PC-3 (cell line): ENCODE measurements around the gene HHAT. TPM values are rescaled to one million over a fixed set of nuclear protein-coding genes. Genes with fewer than 3 reads are reported as not detected.
A peak's percentile ranks its signal among the peaks of the same experiment; 100 is the strongest.

ENCODE experiments used
- ATAC-seq: fragments of 200-7000 bp; cut with Tn5 transposase; 2 replicates; pipeline ENCODE4 v1.9.1; 2020; ENCODE audit warnings: mild to moderate bottlenecking, moderate library complexity
- BruUV-seq: library from RNA; stranded (reverse); fragments of 400-500 nt; replicated peaks from 2 replicates; lab custom pipeline; 2021; lab: Mats Ljungman, UMichigan
- CTCF ChIA-PET: fragments of 300-600 bp; sonication (Branson Sonifier 250); formaldehyde crosslinking; loops from one replicate; lab custom pipeline; 2022; ENCODE audit warnings: antibody characterized with exemption; lab: Charles Lee
- POLR2A ChIA-PET: fragments of 300-600 bp; sonication (Branson Sonifier 250); formaldehyde crosslinking; loops from one replicate; lab custom pipeline; 2022; ENCODE audit warnings: antibody characterized with exemption; ENCODE audit not compliant: unreplicated experiment; lab: Charles Lee
- DNase-seq: peaks from one replicate; pipeline ENCODE4 v3.0.0-alpha.2; 2015
- H2AFZ ChIP-seq: fragments of 300-600 bp; sonication (generic); 2 replicates; pipeline ENCODE4 v1.6.0; 2016; ENCODE audit warnings: antibody characterized with exemption, low read length
- H3F3A ChIP-seq: fragments of 300-600 bp; sonication (generic); one replicate; pipeline ENCODE4 v1.6.0; 2017; ENCODE audit warnings: antibody characterized with exemption, low read length, control low read depth, mild to moderate bottlenecking; ENCODE audit not compliant: unreplicated experiment
- H3K27ac ChIP-seq: fragments of 300-600 bp; sonication (generic); 2 replicates; pipeline ENCODE4 v1.5.1; 2016; ENCODE audit warnings: mild to moderate bottlenecking, low read length
- H3K27me3 ChIP-seq: fragments of 300-600 bp; sonication (generic); 2 replicates; pipeline ENCODE4 v1.6.1; 2016; ENCODE audit warnings: low read length, mixed read lengths
- H3K36me3 ChIP-seq: fragments of 300-600 bp; sonication (generic); 2 replicates; pipeline ENCODE4 v1.6.1; 2016; ENCODE audit warnings: low read depth, mixed run types, low read length, mixed read lengths
- H3K4me1 ChIP-seq: fragments of 300-600 bp; sonication (generic); 2 replicates; pipeline ENCODE4 v1.5.1; 2016; ENCODE audit warnings: low read length; ENCODE audit not compliant: insufficient read depth
- H3K4me2 ChIP-seq: fragments of 300-600 bp; sonication (generic); 2 replicates; pipeline ENCODE4 v1.6.0; 2016; ENCODE audit warnings: low read length
- H3K4me3 ChIP-seq: fragments of 300-600 bp; sonication (generic); 2 replicates; pipeline ENCODE4 v1.5.1; 2016; ENCODE audit warnings: mild to moderate bottlenecking, low read length, mixed read lengths
- H3K79me2 ChIP-seq: fragments of 300-600 bp; sonication (generic); 2 replicates; pipeline ENCODE4 v1.6.1; 2017; ENCODE audit warnings: low read length, mixed read lengths
- H3K9ac ChIP-seq: fragments of 300-600 bp; sonication (generic); 2 replicates; pipeline ENCODE4 v1.6.0; 2016; ENCODE audit warnings: mild to moderate bottlenecking, low read length
- H3K9me2 ChIP-seq: fragments of 300-600 bp; sonication (generic); replicated peaks from 2 replicates; pipeline ENCODE4 v1.6.1; 2016; ENCODE audit warnings: mixed run types, low read length, mixed read lengths
- H3K9me3 ChIP-seq: fragments of 300-600 bp; sonication (generic); 2 replicates; pipeline ENCODE4 v1.6.1; 2016; ENCODE audit warnings: low read length, mixed read lengths
- H4K20me1 ChIP-seq: fragments of 300-600 bp; sonication (generic); 2 replicates; pipeline ENCODE4 v1.6.1; 2016; ENCODE audit warnings: low read length, mixed read lengths
- EZH2 ChIP-seq: fragments of 300-600 bp; sonication (generic); IDR thresholded peaks from one replicate; pipeline ENCODE4 v1.6.1; 2017; ENCODE audit warnings: antibody characterized with exemption, mild to moderate bottlenecking, low read length; ENCODE audit not compliant: unreplicated experiment
- EZH2phosphoT487 ChIP-seq: fragments of 300-600 bp; sonication (generic); IDR thresholded peaks from 2 replicates; pipeline ENCODE4 v1.6.1; 2018; ENCODE audit warnings: mild to moderate bottlenecking, antibody characterized with exemption, low read length, borderline replicate concordance
- intact Hi-C: fragments of 100-400 bp; cut with micrococcal nuclease; formaldehyde crosslinking; loops from 2 replicates; pipeline ENCODE4 v1.9.0; 2023
- total RNA-seq: library from RNA; depleted of rRNA; stranded (reverse); fragments of >200 nt; gene quantifications from 2 replicates; pipeline ENCODE4 v1.2.3, GENCODE V29; 2014
- TF ChIP-seq, protein P1 (sequence below): fragments of 300-600 bp; sonication (generic); conservative IDR thresholded peaks from 2 replicates; pipeline ENCODE4 v1.5.1; 2017; ENCODE audit warnings: antibody characterized with exemption, low read depth, mild to moderate bottlenecking, low read length

The HHAT gene
- total RNA-seq, 1 experiment from 2014 or later, result 3.4 TPM

DNA sequence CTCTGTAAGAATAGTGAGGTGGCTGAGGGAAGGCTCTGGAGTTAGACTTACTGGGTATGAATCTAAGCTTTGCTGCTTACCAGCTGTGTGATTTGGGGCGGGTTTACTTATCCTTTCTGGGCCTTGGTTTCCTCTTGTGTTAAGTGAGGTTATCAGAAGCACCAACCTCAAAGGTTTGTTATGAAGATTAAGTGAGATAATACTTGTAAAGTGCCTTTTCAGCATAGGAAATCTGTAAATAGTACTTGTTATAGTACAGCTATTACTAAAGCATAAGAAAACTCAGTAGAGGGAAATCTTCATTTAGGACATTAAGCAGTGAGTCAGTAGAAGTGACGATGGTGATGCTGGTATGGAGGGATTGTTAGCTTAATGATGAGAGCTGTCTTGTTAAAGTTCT lies 12.1 kb downstream of the HHAT start:
- Histone ChIP-seq H3K9me3 (no peaks in the 10 kb centered on the region), H4K20me1 (no peaks in the 10 kb centered on the region), H3F3A (no peaks in the 10 kb centered on the region), H3K27me3 (no peaks in the 10 kb centered on the region), H3K27ac (no peak overlapping the region), H3K79me2 (no peaks in the 10 kb centered on the region), H3K4me3 (no peak overlapping the region), H3K36me3 (no peaks in the 10 kb centered on the region), H2AFZ (no peak overlapping the region), H3K9me2 (no peaks in the 10 kb centered on the region), H3K9ac (no peak overlapping the region), H3K4me2 (no peak overlapping the region), H3K4me1 (no peaks in the 10 kb centered on the region; the same call in 1 of the 2 replicates)
- intact Hi-C loops, result no loop called here
- BruUV-seq, result no TSS peak
- ChIA-PET POLR2A (no interaction called here), CTCF (no interaction called here)
- ATAC-seq (no peak), DNase-seq (no peak)
- no peak for TF ChIP-seq EZH2
- no peak for TF ChIP-seq EZH2phosphoT487
- TF ChIP-seq, protein P1, sequence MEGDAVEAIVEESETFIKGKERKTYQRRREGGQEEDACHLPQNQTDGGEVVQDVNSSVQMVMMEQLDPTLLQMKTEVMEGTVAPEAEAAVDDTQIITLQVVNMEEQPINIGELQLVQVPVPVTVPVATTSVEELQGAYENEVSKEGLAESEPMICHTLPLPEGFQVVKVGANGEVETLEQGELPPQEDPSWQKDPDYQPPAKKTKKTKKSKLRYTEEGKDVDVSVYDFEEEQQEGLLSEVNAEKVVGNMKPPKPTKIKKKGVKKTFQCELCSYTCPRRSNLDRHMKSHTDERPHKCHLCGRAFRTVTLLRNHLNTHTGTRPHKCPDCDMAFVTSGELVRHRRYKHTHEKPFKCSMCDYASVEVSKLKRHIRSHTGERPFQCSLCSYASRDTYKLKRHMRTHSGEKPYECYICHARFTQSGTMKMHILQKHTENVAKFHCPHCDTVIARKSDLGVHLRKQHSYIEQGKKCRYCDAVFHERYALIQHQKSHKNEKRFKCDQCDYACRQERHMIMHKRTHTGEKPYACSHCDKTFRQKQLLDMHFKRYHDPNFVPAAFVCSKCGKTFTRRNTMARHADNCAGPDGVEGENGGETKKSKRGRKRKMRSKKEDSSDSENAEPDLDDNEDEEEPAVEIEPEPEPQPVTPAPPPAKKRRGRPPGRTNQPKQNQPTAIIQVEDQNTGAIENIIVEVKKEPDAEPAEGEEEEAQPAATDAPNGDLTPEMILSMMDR, result no peak

DNA sequence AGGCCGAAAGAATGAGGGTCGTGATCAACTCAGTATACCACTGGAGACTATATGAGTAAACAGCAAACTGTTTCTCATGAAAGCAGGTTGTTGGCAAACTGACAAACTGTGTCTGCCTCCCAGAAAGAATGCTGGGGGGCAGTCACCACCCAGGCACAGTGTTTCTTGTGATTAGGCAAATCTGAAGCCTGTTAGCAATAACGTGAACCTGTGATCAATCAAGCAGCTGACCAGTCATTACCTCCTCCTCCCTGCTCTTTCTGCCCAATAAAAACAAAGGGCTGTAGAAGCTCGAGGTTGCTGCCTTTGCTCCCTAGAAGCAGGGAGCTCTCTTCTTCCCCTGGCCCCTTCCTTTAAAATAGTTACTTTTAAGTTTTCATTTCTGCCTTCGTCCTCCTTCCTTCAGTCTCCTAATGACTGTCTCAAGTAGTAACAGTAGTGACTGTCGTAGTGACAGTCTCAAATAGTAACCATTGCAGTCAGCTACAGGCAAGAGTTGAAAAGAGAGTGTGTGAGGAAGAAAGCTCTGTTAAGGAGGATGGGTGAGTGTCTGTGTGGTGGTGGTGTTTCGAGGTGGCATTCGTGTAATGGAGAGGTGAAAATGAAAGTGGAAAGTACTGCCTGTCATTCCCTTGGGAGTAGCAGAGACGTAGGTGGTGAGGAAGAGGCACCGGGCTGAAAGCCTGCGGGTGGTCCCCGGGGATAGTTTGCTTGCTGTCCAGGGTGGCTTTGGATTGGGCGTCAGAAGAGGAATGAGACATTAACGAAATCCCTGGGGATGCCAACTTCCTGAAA lies 14.5 kb downstream of the HHAT start:
- H3K27ac ChIP-seq, result no peak overlapping the region
- TF ChIP-seq EZH2, result no peak
- TF ChIP-seq, protein P1, result no peak
- TF ChIP-seq EZH2phosphoT487, result no peak
- DNase-seq, result no peak
- no peaks in the 10 kb centered on the region; the same call in 1 of the 2 replicates for H3K4me1 ChIP-seq
- ATAC-seq, result no peak
- H2AFZ ChIP-seq, result no peak overlapping the region
- ChIA-PET CTCF (no interaction called here), POLR2A (no interaction called here)
- H3K9ac ChIP-seq, result no peak overlapping the region
- H3K9me2 ChIP-seq, result no peaks in the 10 kb centered on the region
- H4K20me1 ChIP-seq, result no peaks in the 10 kb centered on the region
- H3F3A ChIP-seq, result no peaks in the 10 kb centered on the region
- no TSS peak for BruUV-seq
- intact Hi-C loops, result no loop called here
- H3K4me3 ChIP-seq, result no peak overlapping the region
- no peaks in the 10 kb centered on the region for H3K79me2 ChIP-seq
- H3K36me3 ChIP-seq, result no peaks in the 10 kb centered on the region
- H3K9me3 ChIP-seq, result no peaks in the 10 kb centered on the region
- H3K27me3 ChIP-seq, result no peaks in the 10 kb centered on the region
- 0 out of 2 replicates have a peak overlapping the region, but pooled peaks have one; percentile 8 for H3K4me2 ChIP-seq

DNA sequence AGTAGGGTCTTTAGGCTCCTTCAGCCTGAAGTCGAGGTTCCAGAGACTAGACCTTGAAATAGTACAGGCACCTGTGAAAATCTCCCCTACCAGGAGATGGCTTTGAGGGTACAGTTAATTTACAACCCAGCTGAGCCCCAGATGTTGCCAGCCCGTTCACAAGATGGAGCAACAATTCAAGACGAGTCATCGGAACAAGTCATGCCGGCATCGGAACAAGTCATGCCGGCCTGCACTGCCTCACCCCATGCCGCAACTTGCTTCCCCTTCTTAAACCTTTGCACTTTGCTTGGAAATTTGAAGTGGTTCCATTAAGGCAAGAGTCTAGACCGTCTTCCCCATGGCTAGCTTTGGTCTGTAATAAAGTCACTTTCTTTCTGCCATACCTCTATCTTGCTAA lies 16.0 kb downstream of the HHAT start:
- Histone ChIP-seq H3K9ac (no peak overlapping the region), H3K4me3 (no peak overlapping the region), H3K9me2 (no peaks in the 10 kb centered on the region), H3K4me1 (no peaks in the 10 kb centered on the region; the same call in 1 of the 2 replicates), H3F3A (no peaks in the 10 kb centered on the region), H4K20me1 (no peaks in the 10 kb centered on the region), H3K4me2 (no peak overlapping the region), H3K36me3 (no peaks in the 10 kb centered on the region), H3K27me3 (no peaks in the 10 kb centered on the region), H3K9me3 (no peaks in the 10 kb centered on the region), H3K27ac (no peak overlapping the region), H2AFZ (no peak overlapping the region), H3K79me2 (no peaks in the 10 kb centered on the region)
- TF ChIP-seq EZH2, result no peak
- no peak for TF ChIP-seq EZH2phosphoT487
- TF ChIP-seq, protein P1, result no peak
- BruUV-seq, result no TSS peak
- ChIA-PET CTCF (no interaction called here), POLR2A (no interaction called here)
- intact Hi-C loops, result no loop called here
- peak; percentile 8 for DNase-seq
- ATAC-seq, result no peak
